CD14-positive monocyte (primary cell): ENCODE data around the gene CCDC136. TPM values are rescaled to one million over a fixed set of nuclear protein-coding genes. Genes with fewer than 3 reads are reported as not detected.

ENCODE experiments used
- DNase-seq, 3 donors: peaks; one replicate each; pipeline ENCODE4 v3.0.0-alpha.2; 2011 to 2022
- H2AFZ ChIP-seq: 2 replicates; pipeline ENCODE4 v1.6.0; 2012; ENCODE audit warnings: mild to moderate bottlenecking, low read depth, low read length, inconsistent platforms; ENCODE audit not compliant: insufficient read depth, poor library complexity, severe bottlenecking
- H3K27ac ChIP-seq, 2 donors: 1 replicate in 1 of 2; 2 replicates in 1 of 2; pipeline ENCODE4 v1.5.1; 2012 to 2013; ENCODE audit warnings: low read length in 2 of 2, control low read depth in 1 of 2, inconsistent platforms in 1 of 2, low read depth in 1 of 2, mild to moderate bottlenecking in 1 of 2
- H3K27me3 ChIP-seq, 2 donors: one replicate each; pipeline versions ENCODE4 v1.6.0 to v1.6.1; 2011 to 2013; ENCODE audit warnings: low read length in 2 of 2; ENCODE audit not compliant: control insufficient read depth in 2 of 2, insufficient read depth in 2 of 2
- H3K36me3 ChIP-seq, 2 donors: replicated peaks in 1 of 2; 1 replicate in 1 of 2; 2 replicates in 1 of 2; pipeline versions ENCODE4 v1.5.1 to v1.6.1; 2012 to 2013; ENCODE audit warnings: low read length in 2 of 2, control low read depth in 1 of 2, inconsistent platforms in 1 of 2, mild to moderate bottlenecking in 1 of 2; ENCODE audit not compliant: insufficient read depth in 2 of 2, control insufficient read depth in 1 of 2
- H3K4me1 ChIP-seq, 2 donors: 1 replicate in 1 of 2; 2 replicates in 1 of 2; pipeline versions ENCODE4 v1.5.1 to v1.6.1; 2012 to 2013; ENCODE audit warnings: low read length in 2 of 2, control low read depth in 1 of 2, inconsistent platforms in 1 of 2, mild to moderate bottlenecking in 1 of 2, moderate library complexity in 1 of 2; ENCODE audit not compliant: insufficient read depth in 2 of 2, control insufficient read depth in 1 of 2
- H3K4me2 ChIP-seq: replicated peaks from 2 replicates; pipeline ENCODE3; 2012; ENCODE audit warnings: low read length, moderate library complexity, mild to moderate bottlenecking; ENCODE audit not compliant: poor library complexity, severe bottlenecking; ENCODE audit errors: extremely low read depth
- H3K4me3 ChIP-seq, 3 experiments: fragments of 200-600 bp in 1 of 3; sonication (generic) in 1 of 3; replicated peaks in 1 of 3; 1 replicate in 2 of 3; 2 replicates in 1 of 3; pipeline ENCODE4 v1.5.1; 2011 to 2013; ENCODE audit warnings: low read length in 3 of 3, mild to moderate bottlenecking in 3 of 3, control low read depth in 2 of 3, low read depth in 2 of 3, inconsistent platforms in 1 of 3, moderate library complexity in 1 of 3
- H3K79me2 ChIP-seq: 2 replicates; pipeline ENCODE4 v1.6.0; 2012; ENCODE audit warnings: mild to moderate bottlenecking, control low read depth, inconsistent platforms, low read length, moderate library complexity; ENCODE audit not compliant: insufficient read depth
- H3K9ac ChIP-seq: 2 replicates; pipeline ENCODE4 v1.6.0; 2017; ENCODE audit warnings: low read length, mild to moderate bottlenecking; ENCODE audit not compliant: insufficient read depth, poor library complexity, severe bottlenecking
- H3K9me3 ChIP-seq, 2 donors: replicated peaks in 1 of 2; 1 replicate in 1 of 2; 2 replicates in 1 of 2; pipeline versions ENCODE4 v1.5.1 to v1.6.1; 2012 to 2013; ENCODE audit warnings: low read length in 2 of 2, control low read depth in 1 of 2; ENCODE audit not compliant: control insufficient read depth in 1 of 2, insufficient read depth in 1 of 2
- H4K20me1 ChIP-seq: 2 replicates; pipeline ENCODE4 v1.6.0; 2012; ENCODE audit warnings: mild to moderate bottlenecking, low read length, control low read depth, moderate library complexity; ENCODE audit not compliant: insufficient read depth
- H3K27ac Mint-ChIP-seq, 7 donors: one replicate each; pipeline ENCODE4 v1.8.0; 2020; ENCODE audit warnings: mild to moderate bottlenecking in 7 of 7, mixed read lengths in 7 of 7, moderate library complexity in 6 of 7, inconsistent platforms in 2 of 7
- H3K27me3 Mint-ChIP-seq, 3 donors: one replicate each; pipeline ENCODE4 v1.8.0; 2021 to 2022; ENCODE audit warnings: low read depth in 3 of 3, mild to moderate bottlenecking in 3 of 3, mixed read lengths in 3 of 3, moderate library complexity in 3 of 3, inconsistent platforms in 1 of 3
- H3K36me3 Mint-ChIP-seq, 2 donors: one replicate each; pipeline ENCODE4 v1.8.0; 2020; ENCODE audit warnings: mixed read lengths in 2 of 2, inconsistent platforms in 1 of 2, mild to moderate bottlenecking in 1 of 2
- H3K4me1 Mint-ChIP-seq: one replicate; pipeline ENCODE4 v1.8.0; 2020; ENCODE audit warnings: mild to moderate bottlenecking, mixed read lengths
- H3K4me3 Mint-ChIP-seq, 2 donors: one replicate each; pipeline ENCODE4 v1.8.0; 2020; ENCODE audit warnings: mild to moderate bottlenecking in 2 of 2, mixed read lengths in 2 of 2, moderate library complexity in 1 of 2
- H3K9me3 Mint-ChIP-seq, 7 donors: one replicate each; pipeline ENCODE4 v1.8.0; 2020 to 2022; ENCODE audit warnings: mixed read lengths in 7 of 7, mild to moderate bottlenecking in 6 of 7, moderate library complexity in 6 of 7, inconsistent platforms in 2 of 7
- CTCF ChIP-seq: fragments of 200-600 bp; IDR thresholded peaks from one replicate; pipeline ENCODE4 v1.8.0; 2022; ENCODE audit warnings: antibody characterized with exemption, mild to moderate bottlenecking
- WGBS: methylation state at CpG from one replicate; pipeline ENCODE4 v1.1.5; 2013; ENCODE audit warnings: missing lambda C conversion rate; ENCODE audit not compliant: insufficient coverage; 5-methylcytosine and 5-hydroxymethylcytosine counted together
- intact Hi-C, 2 donors: fragments of 100-400 bp; cut with micrococcal nuclease; formaldehyde crosslinking; loops; one replicate each; pipeline versions ENCODE4 v1.15.0 to v1.15.1; 2023
- polyA plus RNA-seq, 3 donors: library from polyadenylated mRNA; depleted of rRNA in 1 of 3; unstranded in 2 of 3; stranded (reverse) in 1 of 3; fragments of 300-500 nt in 2 of 3; fragments of >200 nt in 1 of 3; fragmentation: Illumina TruSeq in 2 of 3; gene quantifications; 1 replicate in 2 of 3; 2 replicates in 1 of 3; pipeline ENCODE4 v1.2.3, GENCODE V29; 2012 to 2021

CCDC136 gene
- polyA plus RNA-seq, 3 donors: 0.26 to 2.6 TPM; not detected in 1

- H3K79me2 ChIP-seq: peaks cover 10% of the 10 kb centered on the region
- no peak for DNase-seq
- Mint-ChIP-seq H3K9me3 (peaks cover 0 to 3% (median 0%) of the 10 kb centered on the region in 7 donors), H3K4me1 (peaks cover 6% of the 10 kb centered on the region), H3K36me3 (no peaks in the 10 kb centered on the region), H3K27ac (no peak overlapping the region), H3K27me3 (peaks cover 1 to 9% (median 5%) of the 10 kb centered on the region in 3 donors), H3K4me3 (peak overlapping the region in 1 of 2 donors; percentile 5)
- H4K20me1 ChIP-seq: peaks cover 3% of the 10 kb centered on the region
- H3K27me3 ChIP-seq: no peaks in the 10 kb centered on the region
- no peak overlapping the region for H3K9ac ChIP-seq
- no peaks in the 10 kb centered on the region for H3K36me3 ChIP-seq
- H2AFZ ChIP-seq: no peak overlapping the region
- intact Hi-C loops: no loop called here
- no peaks in the 10 kb centered on the region for H3K9me3 ChIP-seq
- H3K4me3 ChIP-seq: no peak overlapping the region
- WGBS: 94% methylated on average over 8 of the region's 18 CpGs
- H3K27ac ChIP-seq: no peak overlapping the region
- peaks cover 3 to 8% of the 10 kb centered on the region in 2 donors for H3K4me1 ChIP-seq
- TF ChIP-seq CTCF: no peak
- H3K4me2 ChIP-seq: no peak overlapping the region
Observed at GRCh38 chr7:128858380-128859231, 66.8 kb downstream of the CCDC136 start.

GRCh38 chr7:128859232-128860157, 67.7 kb downstream of the CCDC136 start:
- Mint-ChIP-seq H3K27ac (peak overlapping the region in 1 of 7 donors; percentile 20), H3K36me3 (peaks cover 0 to under 1% of the 10 kb centered on the region in 2 donors), H3K9me3 (peaks cover 0 to 3% (median 0%) of the 10 kb centered on the region in 7 donors), H3K4me1 (peaks cover 14% of the 10 kb centered on the region), H3K4me3 (no peak overlapping the region), H3K27me3 (peaks cover 1 to 8% (median 5%) of the 10 kb centered on the region in 3 donors)
- peaks cover 12% of the 10 kb centered on the region for H4K20me1 ChIP-seq
- H3K4me3 ChIP-seq: no peak overlapping the region
- H3K9ac ChIP-seq: no peak overlapping the region
- H3K9me3 ChIP-seq: no peaks in the 10 kb centered on the region
- DNase-seq: no peak
- H3K4me1 ChIP-seq: peaks cover 11 to 14% of the 10 kb centered on the region in 2 donors
- peaks cover 19% of the 10 kb centered on the region for H3K79me2 ChIP-seq
- H2AFZ ChIP-seq: peak overlapping the region; percentile 47
- H3K27ac ChIP-seq: no peak overlapping the region
- 85% methylated on average over 10 of the region's 12 CpGs for WGBS
- intact Hi-C loops: loop anchor here in 1 of 2 donors (10.0 kb wide), 1 partner anchor 115 kb away; no protein-coding TSS in a partner anchor
- H3K36me3 ChIP-seq: peaks cover 0 to under 1% of the 10 kb centered on the region in 2 donors
- no peaks in the 10 kb centered on the region for H3K27me3 ChIP-seq
- TF ChIP-seq CTCF: no peak
- no peak overlapping the region for H3K4me2 ChIP-seq
